HepG2 (cell line): ENCODE data around the gene ANKS1B. TPM values are rescaled to one million over a fixed set of nuclear protein-coding genes. Genes with fewer than 3 reads are reported as not detected.

Source experiments
- ATAC-seq: fragments of 200-7000 bp; cut with Tn5 transposase; 3 replicates; pipeline ENCODE4 v1.9.1; 2020; ENCODE audit warnings: mild to moderate bottlenecking, moderate library complexity
- BruUV-seq: library from RNA; stranded (reverse); fragments of 400-500 nt; replicated peaks from 2 replicates; lab custom pipeline; 2021; lab: Mats Ljungman, UMichigan
- CTCF ChIA-PET: fragments of 300-600 bp; formaldehyde crosslinking; extraction: SDS; loops from one replicate; lab custom pipeline; 2021; ENCODE audit warnings: low total read pairs, inconsistent platforms, low intra/inter-chr PET ratio; lab: Yijun Ruan, JAX
- POLR2A ChIA-PET: fragments of 350-600 bp; sonication (Branson Sonifier 250); formaldehyde crosslinking; loops from one replicate; lab custom pipeline; 2020; ENCODE audit warnings: antibody characterized with exemption, inconsistent platforms; lab: Yijun Ruan, JAX
- DNase-seq: peaks from one replicate; pipeline ENCODE4 v3.0.0-alpha.2; 2015; ENCODE audit warnings: low spot score
- FAIRE-seq: peaks from 3 replicates; lab custom pipeline; 2011; peaks lifted over from hg19 to GRCh38; lab: Jason Lieb, UNC
- H2AFZ ChIP-seq: one replicate; pipeline ENCODE4 v1.6.1; 2011; ENCODE audit warnings: low read length, inconsistent platforms
- H3K27ac ChIP-seq: fragments of 300-600 bp; 3 replicates; pipeline ENCODE4 v1.8.0; 2011; ENCODE audit warnings: mixed run types, mild to moderate bottlenecking, mixed read lengths, low read length, inconsistent platforms; ENCODE audit not compliant: insufficient read depth; ENCODE audit errors: extremely low read length
- H3K27me3 ChIP-seq, 2 experiments: fragments of 200-600 bp in 1 of 2; 2 replicates in 1 of 2; 3 replicates in 1 of 2; pipeline versions ENCODE4 v1.6.0 to v1.8.0; 2011; ENCODE audit warnings: low read length in 2 of 2, mild to moderate bottlenecking in 2 of 2, moderate library complexity in 2 of 2, inconsistent platforms in 1 of 2; ENCODE audit not compliant: insufficient read depth in 2 of 2, control insufficient read depth in 1 of 2
- H3K36me3 ChIP-seq, 2 experiments: fragments of 200-600 bp in 1 of 2; replicated peaks in 1 of 2; 2 replicates in 1 of 2; 3 replicates in 1 of 2; pipeline versions ENCODE4 v1.5.1 to v1.8.0; 2011; ENCODE audit warnings: low read length in 2 of 2, inconsistent platforms in 1 of 2; ENCODE audit not compliant: insufficient read depth in 2 of 2, control insufficient read depth in 1 of 2
- H3K4me1 ChIP-seq: 2 replicates; pipeline ENCODE4 v1.5.1; 2012; ENCODE audit warnings: low read length, inconsistent platforms; ENCODE audit not compliant: insufficient read depth
- H3K4me2 ChIP-seq: 2 replicates; pipeline ENCODE4 v1.6.0; 2011; ENCODE audit warnings: low read depth, low read length, inconsistent platforms
- H3K4me3 ChIP-seq, 3 experiments: fragments of 200-600 bp in 1 of 3; sonication (generic), shearing (Covaris generic) in 1 of 3; replicated peaks in 1 of 3; 2 replicates each; pipeline ENCODE4 v1.5.1; 2011 to 2016; ENCODE audit warnings: low read length in 3 of 3, inconsistent platforms in 2 of 3, low read depth in 2 of 3, mild to moderate bottlenecking in 2 of 3, control low read depth in 1 of 3, mixed read lengths in 1 of 3; ENCODE audit not compliant: insufficient read depth in 1 of 3
- H3K79me2 ChIP-seq: one replicate; pipeline ENCODE4 v1.6.1; 2011; ENCODE audit warnings: low read length, inconsistent platforms; ENCODE audit not compliant: insufficient read depth
- H3K9ac ChIP-seq: 2 replicates; pipeline ENCODE4 v1.6.0; 2011; ENCODE audit warnings: mild to moderate bottlenecking, low read depth, low read length, inconsistent platforms; ENCODE audit not compliant: insufficient read depth
- H3K9me3 ChIP-seq: 2 replicates; pipeline ENCODE4 v1.5.1; 2012; ENCODE audit warnings: mild to moderate bottlenecking, low read length
- H4K20me1 ChIP-seq: 2 replicates; pipeline ENCODE4 v1.6.0; 2011; ENCODE audit warnings: inconsistent platforms, mild to moderate bottlenecking, low read length, moderate library complexity; ENCODE audit not compliant: insufficient read depth
- ASH2L ChIP-seq: fragments of 300-600, 200-600 bp; sonication (generic); IDR thresholded peaks from 2 replicates; pipeline ENCODE4 v1.7.0; 2017; ENCODE audit warnings: low read depth, mild to moderate bottlenecking, moderate library complexity, mixed read lengths, low read length; ENCODE audit not compliant: insufficient read length
- BRD4 ChIP-seq: sonication (generic); formaldehyde crosslinking; IDR thresholded peaks from 2 replicates; pipeline ENCODE4 v1.4.0; 2020; ENCODE audit warnings: missing genetic modification reagents
- ELF1 ChIP-seq: sonication (generic); formaldehyde crosslinking; IDR thresholded peaks from 2 replicates; pipeline ENCODE4 v1.4.0; 2020; ENCODE audit warnings: missing genetic modification reagents
- GLI4 ChIP-seq: sonication (generic); formaldehyde crosslinking; IDR thresholded peaks from 2 replicates; pipeline ENCODE4 v1.5.1; 2020; ENCODE audit warnings: missing genetic modification reagents, mild to moderate bottlenecking, moderate library complexity, borderline replicate concordance
- JDP2 ChIP-seq: sonication (generic); formaldehyde crosslinking; IDR thresholded peaks from 2 replicates; pipeline ENCODE4 v1.8.1; 2022; ENCODE audit warnings: missing genetic modification reagents, borderline replicate concordance
- KAT7 ChIP-seq: IDR thresholded peaks from 2 replicates; pipeline ENCODE4 v1.6.1; 2018; ENCODE audit warnings: borderline replicate concordance, missing compliant biosample characterization
- NR2C2 ChIP-seq: sonication (generic); formaldehyde crosslinking; IDR thresholded peaks from 2 replicates; pipeline ENCODE4 v1.4.0; 2020; ENCODE audit warnings: missing genetic modification reagents, mild to moderate bottlenecking, moderate library complexity, borderline replicate concordance
- SUZ12 ChIP-seq: fragments of 150-350 bp; IDR thresholded peaks from 2 replicates; pipeline ENCODE4 v1.6.1; 2014; ENCODE audit warnings: low read depth, low read length
- TAF15 ChIP-seq: fragments of 200-400 bp; formaldehyde crosslinking; IDR thresholded peaks from one replicate; pipeline ENCODE4 v1.6.1; 2018; ENCODE audit warnings: mild to moderate bottlenecking, low read depth, low read length; ENCODE audit not compliant: poor library complexity, severe bottlenecking
- TBX3 ChIP-seq: fragments of 450-650 bp; IDR thresholded peaks from 2 replicates; pipeline ENCODE4 v1.6.1; 2017; ENCODE audit warnings: antibody characterized with exemption, mild to moderate bottlenecking, inconsistent platforms, borderline replicate concordance
- ZGPAT ChIP-seq: IDR thresholded peaks from 2 replicates; pipeline ENCODE4 v1.6.1; 2016; ENCODE audit warnings: mild to moderate bottlenecking
- ZNF318 ChIP-seq: sonication (generic); formaldehyde crosslinking; IDR thresholded peaks from 2 replicates; pipeline ENCODE4 v1.4.0; 2020; ENCODE audit warnings: mild to moderate bottlenecking, missing genetic modification reagents
- ZNF333 ChIP-seq: sonication (generic); formaldehyde crosslinking; IDR thresholded peaks from 2 replicates; pipeline ENCODE4 v1.4.0; 2020; ENCODE audit warnings: mild to moderate bottlenecking, missing genetic modification reagents, borderline replicate concordance
- WGBS: methylation state at CpG from one replicate; pipeline ENCODE4 v1.1.6; 2017; ENCODE audit warnings: low lambda C conversion rate; 5-methylcytosine and 5-hydroxymethylcytosine counted together
- in situ Hi-C: cut with HindIII; loops from 2 replicates; pipeline ENCODE4 v1.10.0; 2017; ENCODE audit warnings: low pct_unique_long_range_greater_than_20kb; ENCODE audit not compliant: extremely low pct_ligation_motif_present
- intact Hi-C: fragments of 100-400 bp; cut with micrococcal nuclease; formaldehyde crosslinking; loops from one replicate; pipeline ENCODE4 v1.10.0; 2022; ENCODE audit not compliant: unreplicated experiment
- polyA plus RNA-seq, 8 experiments: library from polyadenylated mRNA; depleted of rRNA in 3 of 8; stranded (reverse) in 7 of 8; unstranded in 1 of 8; fragments of >200 nt; fragmentation: Illumina TruSeq in 4 of 8; extraction: Trizol in 4 of 8; gene quantifications; 2 replicates each; pipeline versions ENCODE4 v1.2.1 to v1.2.3, GENCODE V29; 2011 to 2016; ENCODE audit warnings: low read depth in 4 of 8, missing spikeins in 1 of 8, mixed read lengths in 1 of 8; ENCODE audit not compliant: insufficient read depth in 1 of 8
- total RNA-seq, 5 experiments: library from RNA; depleted of rRNA; stranded (reverse); fragments of >200 nt; fragmentation: Illumina TruSeq; extraction: Trizol; gene quantifications; 2 replicates each; pipeline ENCODE4 v1.2.3, GENCODE V29; 2016; ENCODE audit warnings: low read depth in 1 of 5

The ANKS1B gene
- total and polyA plus RNA-seq, 2 of the 13 experiments (the other 11 are each of a cell fraction or from before 2014, with no cell fraction given) = 0.15 TPM; not detected in 1

- TF ChIP-seq ASH2L = no peak
- no peak for TF ChIP-seq KAT7 (CRISPR knock-in tag)
- no peak for TF ChIP-seq JDP2
- TF ChIP-seq SUZ12 = no peak
- TF ChIP-seq GLI4 (CRISPR knock-in tag) = no peak
- TF ChIP-seq NR2C2 (CRISPR knock-in tag) = no peak
- no peak for TF ChIP-seq TBX3
- TF ChIP-seq TAF15 = no peak
- no peak for TF ChIP-seq BRD4 (CRISPR knock-in tag)
Measured at GRCh38 chr12:99367181-99367580, 617.6 kb downstream of the ANKS1B start (continued).

GRCh38 chr12:99352269-99352668, 632.5 kb downstream of the ANKS1B start:
- WGBS = 0% methylated on average over 3 of the region's 3 CpGs
- Histone ChIP-seq H3K9me3 (no peaks in the 10 kb centered on the region), H3K27me3 (no peaks in the 10 kb centered on the region), H3K4me2 (no peak overlapping the region), H3K9ac (no peak overlapping the region), H4K20me1 (no peaks in the 10 kb centered on the region), H3K36me3 (no peaks in the 10 kb centered on the region), H3K4me1 (no peaks in the 10 kb centered on the region), H2AFZ (no peak overlapping the region), H3K4me3 (no peak overlapping the region), H3K27ac (no peak overlapping the region), H3K79me2 (no peaks in the 10 kb centered on the region)
- intact Hi-C loops = no loop called here
- in situ Hi-C loops = no loop called here
- ChIA-PET CTCF (no interaction called here), POLR2A (no interaction called here)
- DNase-seq = no peak
- BruUV-seq = no TSS peak
- FAIRE-seq = no peak
- ATAC-seq = no peak
- TF ChIP-seq ZNF333 (CRISPR knock-in tag) (no peak), ZGPAT (no peak), ZNF318 (CRISPR knock-in tag) (no peak), ELF1 (CRISPR knock-in tag) (no peak)
